ENCODE data around the gene METTL16. TPM values are rescaled to one million over a fixed set of nuclear protein-coding genes. Genes with fewer than 3 reads are reported as not detected.

METTL16 gene
- total RNA-seq, 4 donors from 2014 or later, result 25.1 to 118 (median 49.3) TPM

- Histone ChIP-seq H3K9me3 (no peaks in the 10 kb centered on the region), H3K36me3 (no peaks in the 10 kb centered on the region), H3K27ac (no peak overlapping the region), H3K4me3 (no peak overlapping the region), H3K4me1 (no peaks in the 10 kb centered on the region), H3K27me3 (no peaks in the 10 kb centered on the region)
- TF ChIP-seq, protein P1, sequence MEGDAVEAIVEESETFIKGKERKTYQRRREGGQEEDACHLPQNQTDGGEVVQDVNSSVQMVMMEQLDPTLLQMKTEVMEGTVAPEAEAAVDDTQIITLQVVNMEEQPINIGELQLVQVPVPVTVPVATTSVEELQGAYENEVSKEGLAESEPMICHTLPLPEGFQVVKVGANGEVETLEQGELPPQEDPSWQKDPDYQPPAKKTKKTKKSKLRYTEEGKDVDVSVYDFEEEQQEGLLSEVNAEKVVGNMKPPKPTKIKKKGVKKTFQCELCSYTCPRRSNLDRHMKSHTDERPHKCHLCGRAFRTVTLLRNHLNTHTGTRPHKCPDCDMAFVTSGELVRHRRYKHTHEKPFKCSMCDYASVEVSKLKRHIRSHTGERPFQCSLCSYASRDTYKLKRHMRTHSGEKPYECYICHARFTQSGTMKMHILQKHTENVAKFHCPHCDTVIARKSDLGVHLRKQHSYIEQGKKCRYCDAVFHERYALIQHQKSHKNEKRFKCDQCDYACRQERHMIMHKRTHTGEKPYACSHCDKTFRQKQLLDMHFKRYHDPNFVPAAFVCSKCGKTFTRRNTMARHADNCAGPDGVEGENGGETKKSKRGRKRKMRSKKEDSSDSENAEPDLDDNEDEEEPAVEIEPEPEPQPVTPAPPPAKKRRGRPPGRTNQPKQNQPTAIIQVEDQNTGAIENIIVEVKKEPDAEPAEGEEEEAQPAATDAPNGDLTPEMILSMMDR (IDR thresholded peaks at IDR 0.05), result no peak
- DNase-seq, result no peak
- intact Hi-C loops (cut with DNase I; ENCODE audit: low total_unique reads), result no loop called here
Measured at GRCh38 chr17:2462481-2462880, 49.2 kb downstream of the METTL16 start.

DNA sequence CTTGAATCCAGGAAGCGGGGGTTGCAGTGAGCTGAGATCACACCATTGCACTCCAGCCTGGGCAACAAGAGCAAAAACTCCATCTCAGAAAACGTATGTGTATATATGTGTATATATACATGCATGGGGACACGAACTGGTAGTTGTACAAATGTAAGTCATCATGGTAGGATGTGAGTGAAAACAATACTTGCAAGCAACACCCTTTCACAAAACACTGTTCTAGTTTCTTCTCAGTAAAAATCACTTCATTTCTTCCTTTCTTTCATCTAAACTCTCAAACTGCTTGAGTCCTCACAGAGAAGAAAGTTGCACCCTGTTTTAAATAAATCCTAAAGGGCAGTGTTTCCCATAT lies 51.8 kb downstream of the METTL16 start:
- intact Hi-C loops (cut with DNase I; ENCODE audit: low total_unique reads), result no loop called here
- Histone ChIP-seq H3K27me3 (no peaks in the 10 kb centered on the region), H3K27ac (peak overlapping the region; percentile 75 to 91), H3K9me3 (no peaks in the 10 kb centered on the region), H3K4me1 (no peaks in the 10 kb centered on the region), H3K36me3 (no peaks in the 10 kb centered on the region), H3K4me3 (no peak overlapping the region)
- DNase-seq, result no peak
- no peak for TF ChIP-seq POLR2A (IDR thresholded peaks at IDR 0.05)
- TF ChIP-seq, protein P1 (IDR thresholded peaks at IDR 0.05), result no peak

DNA sequence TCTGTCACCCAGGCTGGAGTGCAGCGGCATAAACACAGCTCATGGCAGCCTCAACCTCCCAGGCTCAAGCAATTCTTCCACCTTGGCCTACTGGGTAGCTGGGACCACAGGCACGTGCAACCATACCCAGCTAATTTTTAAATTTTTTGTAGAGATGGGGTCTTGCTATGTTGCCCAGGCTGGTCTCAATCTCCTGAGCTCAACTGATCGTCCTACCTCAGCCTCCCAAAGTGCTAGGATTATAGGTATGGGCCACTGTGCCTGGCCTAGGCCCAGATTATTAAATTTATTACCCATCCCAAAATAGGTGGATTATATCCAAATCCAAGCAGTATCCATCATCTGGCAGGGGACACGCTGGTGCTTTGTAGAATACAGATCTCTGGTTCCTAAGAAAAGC lies 53.8 kb downstream of the METTL16 start:
- no peak for DNase-seq
- Histone ChIP-seq H3K4me1 (no peaks in the 10 kb centered on the region), H3K4me3 (no peak overlapping the region), H3K36me3 (no peaks in the 10 kb centered on the region), H3K9me3 (no peaks in the 10 kb centered on the region), H3K27ac (peak overlapping the region; percentile 75 to 91), H3K27me3 (no peaks in the 10 kb centered on the region)
- no peak for TF ChIP-seq POLR2A (IDR thresholded peaks at IDR 0.05)
- intact Hi-C loops (cut with DNase I; ENCODE audit: low total_unique reads), result no loop called here

DNA sequence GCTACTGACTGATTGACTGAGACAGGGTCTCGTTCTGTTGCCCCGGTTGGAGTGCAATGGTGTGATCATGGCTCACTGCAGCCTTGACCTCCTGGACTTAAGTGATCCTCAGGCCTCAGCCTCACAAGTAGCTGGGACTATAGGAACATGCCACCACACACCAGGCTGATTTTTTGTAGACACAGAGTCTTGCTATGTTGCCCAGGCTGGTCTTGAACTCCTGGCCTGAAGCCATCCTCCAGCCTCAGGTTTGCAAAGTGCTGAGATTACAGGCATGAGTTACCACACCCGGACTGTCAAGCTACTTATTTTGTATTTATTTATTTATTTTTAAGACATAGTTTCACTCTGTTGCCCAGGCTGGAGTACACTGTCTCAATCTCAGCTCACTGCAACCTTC lies 55.2 kb downstream of the METTL16 start:
- Histone ChIP-seq H3K4me3 (no peak overlapping the region), H3K27ac (no peak overlapping the region)
- TF ChIP-seq, protein P1 (IDR thresholded peaks at IDR 0.05), result no peak
- TF ChIP-seq POLR2A (IDR thresholded peaks at IDR 0.05), result no peak

DNA sequence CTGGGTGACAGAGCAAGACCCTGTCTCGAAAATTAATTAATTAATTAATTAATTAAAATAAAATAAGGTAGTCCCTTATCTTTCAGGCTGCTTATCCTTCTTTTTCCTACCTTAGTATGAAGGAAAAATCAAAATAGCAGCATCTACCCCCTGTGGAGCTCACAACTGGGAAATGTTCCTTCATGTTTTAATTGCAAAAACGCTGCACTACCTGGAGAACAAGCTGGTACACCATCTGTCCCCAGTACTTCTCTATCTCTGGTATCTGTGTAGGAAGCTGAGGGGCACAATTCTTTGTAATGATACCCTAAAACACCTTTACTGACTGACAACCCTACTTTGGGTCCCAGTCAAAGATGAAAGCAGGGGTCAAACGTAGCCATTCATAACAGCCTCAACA lies 55.7 kb downstream of the METTL16 start:
- intact Hi-C loops (cut with DNase I; ENCODE audit: low total_unique reads), result no loop called here

More for the DNA sequence above, 55.2 kb downstream of the METTL16 start:
- no peak for DNase-seq
- H3K36me3 ChIP-seq, result no peaks in the 10 kb centered on the region
- no peaks in the 10 kb centered on the region for H3K27me3 ChIP-seq
- intact Hi-C loops (cut with DNase I; ENCODE audit: low total_unique reads), result no loop called here
- no peaks in the 10 kb centered on the region for H3K9me3 ChIP-seq
- H3K4me1 ChIP-seq, result no peaks in the 10 kb centered on the region

More for the DNA sequence above, 55.7 kb downstream of the METTL16 start:
- Histone ChIP-seq H3K9me3 (no peaks in the 10 kb centered on the region), H3K36me3 (no peaks in the 10 kb centered on the region), H3K4me3 (no peak overlapping the region), H3K27ac (no peak overlapping the region), H3K4me1 (no peaks in the 10 kb centered on the region), H3K27me3 (no peaks in the 10 kb centered on the region)
- TF ChIP-seq, protein P1 (IDR thresholded peaks at IDR 0.05), result no peak
- no peak for TF ChIP-seq POLR2A (IDR thresholded peaks at IDR 0.05)
- no peak for DNase-seq

Data from uterus (tissue), 4 donors.